HG02981 (cell line): ENCODE data around the gene SLC13A3.

Source experiments
- ATAC-seq: cut with Tn5 transposase; IDR thresholded peaks from one replicate; pipeline ENCODE4 v1.9.1; 2021; ENCODE audit warnings: mild to moderate bottlenecking, moderate library complexity; ENCODE audit not compliant: unreplicated experiment

SLC13A3 gene

GRCh38 chr20:46609043-46609442 lies 42.2 kb downstream of the SLC13A3 start:
- no peak for ATAC-seq

- no peak for ATAC-seq
Measured at GRCh38 chr20:46607849-46608497, 43.3 kb downstream of the SLC13A3 start.

DNA sequence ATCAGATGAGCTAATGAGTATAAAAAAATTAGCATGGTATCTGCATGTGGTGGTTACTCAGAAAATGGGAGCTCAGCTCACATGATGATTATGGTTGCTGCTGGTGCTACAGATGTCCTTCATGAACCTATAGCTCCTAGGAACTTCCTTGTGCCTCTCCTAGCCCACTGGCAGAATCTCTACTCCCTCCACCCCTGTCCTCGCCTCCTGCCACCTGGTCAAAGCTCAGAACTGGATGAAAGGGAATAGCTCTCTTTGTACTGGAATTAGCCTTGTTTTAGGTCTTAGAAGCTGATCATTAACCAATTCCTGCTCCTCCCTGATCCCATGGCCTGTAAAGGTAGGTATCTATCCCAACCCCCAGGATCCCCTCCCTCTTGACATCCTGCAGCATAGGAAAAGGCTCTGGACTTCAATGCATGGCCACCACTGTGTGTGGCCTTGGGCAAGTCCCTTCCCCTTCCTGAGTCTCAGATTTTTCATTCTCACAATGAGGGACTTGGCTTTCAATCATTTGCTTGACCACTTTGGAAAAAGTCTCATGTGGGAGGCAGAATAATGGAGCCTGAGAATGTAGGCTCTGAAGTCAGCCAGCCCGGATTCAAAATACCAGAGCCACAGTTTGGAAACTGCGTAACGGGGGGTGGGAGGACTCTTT lies 43.9 kb downstream of the SLC13A3 start:
- ATAC-seq, result no peak

DNA sequence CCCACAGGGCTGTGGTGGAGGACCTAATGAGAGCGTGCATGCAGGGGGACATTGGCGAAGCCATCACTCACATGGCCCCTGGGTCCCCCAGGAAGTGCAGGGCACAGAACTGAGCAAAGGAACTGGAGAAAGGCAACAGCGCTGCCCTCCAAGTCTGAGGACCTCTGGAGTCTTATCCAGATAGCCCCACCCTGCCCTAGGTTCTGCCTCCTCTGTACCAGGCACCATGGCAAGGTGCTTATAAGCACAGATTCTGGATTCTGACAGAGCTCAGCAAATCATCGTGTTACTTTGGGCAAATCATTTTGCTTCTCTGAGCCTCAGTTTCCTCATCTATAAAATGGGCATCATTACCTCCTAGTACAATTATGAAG lies 44.5 kb downstream of the SLC13A3 start:
- ATAC-seq, result no peak

GRCh38 chr20:46605978-46606816 lies 45.1 kb downstream of the SLC13A3 start:
- ATAC-seq, result no peak

GRCh38 chr20:46605181-46605580 lies 46.1 kb downstream of the SLC13A3 start:
- no peak for ATAC-seq

DNA sequence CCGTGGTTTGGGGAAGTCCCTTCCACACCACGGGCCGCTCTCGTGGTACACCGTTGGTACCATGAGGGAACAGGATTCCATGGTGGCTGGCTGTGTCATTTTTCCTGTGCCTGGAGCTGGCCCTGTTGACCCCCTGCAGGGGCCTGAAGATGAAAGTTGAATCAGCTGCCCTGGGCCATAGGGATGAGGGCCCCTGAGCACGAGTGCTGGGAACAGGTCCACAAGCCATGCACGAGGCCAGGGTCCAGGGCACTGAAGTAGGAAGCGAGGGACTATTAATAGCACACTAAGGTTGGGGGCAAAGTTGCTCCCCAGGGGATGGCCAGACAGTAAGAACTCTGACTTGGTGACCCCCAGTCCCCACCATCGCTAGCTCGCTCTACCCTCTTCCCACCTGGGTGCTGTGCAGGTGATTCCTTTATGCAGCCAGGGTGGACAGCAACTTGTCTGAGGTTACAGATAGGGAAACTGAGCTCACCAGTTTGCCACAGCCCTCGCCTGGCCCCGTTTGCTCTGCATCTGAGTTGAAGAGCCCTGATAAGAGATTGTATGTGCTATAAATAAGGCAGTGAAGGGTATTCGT lies 46.6 kb downstream of the SLC13A3 start:
- ATAC-seq, result no peak

GRCh38 chr20:46602429-46602828 lies 48.8 kb downstream of the SLC13A3 start:
- ATAC-seq, result no peak

DNA sequence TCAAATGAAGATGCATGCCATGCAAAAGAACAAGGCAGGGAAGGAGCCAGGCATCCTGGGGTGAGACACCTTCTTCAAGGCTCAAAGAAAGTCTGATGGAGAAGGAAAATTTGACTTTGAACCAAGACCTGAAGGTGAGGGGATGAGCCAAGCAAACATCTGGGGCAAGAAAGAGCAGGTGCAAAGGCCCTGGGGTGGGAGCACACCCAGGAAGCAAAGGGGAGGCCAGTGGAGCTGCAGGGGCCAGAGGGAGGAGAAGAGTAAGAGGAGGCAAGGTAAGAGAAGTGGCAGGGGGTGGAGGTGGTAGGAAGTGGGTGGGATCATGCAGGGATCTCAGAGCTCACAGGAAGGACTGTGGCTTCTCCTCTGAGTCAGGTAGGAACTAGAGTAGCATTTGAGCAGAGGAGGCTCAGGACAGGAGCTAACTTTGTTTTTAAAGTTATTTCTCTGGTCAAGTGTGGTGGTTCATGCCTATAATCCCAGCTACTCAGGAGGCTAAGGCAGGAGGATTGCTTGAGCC lies 49.6 kb downstream of the SLC13A3 start:
- no peak for ATAC-seq

DNA sequence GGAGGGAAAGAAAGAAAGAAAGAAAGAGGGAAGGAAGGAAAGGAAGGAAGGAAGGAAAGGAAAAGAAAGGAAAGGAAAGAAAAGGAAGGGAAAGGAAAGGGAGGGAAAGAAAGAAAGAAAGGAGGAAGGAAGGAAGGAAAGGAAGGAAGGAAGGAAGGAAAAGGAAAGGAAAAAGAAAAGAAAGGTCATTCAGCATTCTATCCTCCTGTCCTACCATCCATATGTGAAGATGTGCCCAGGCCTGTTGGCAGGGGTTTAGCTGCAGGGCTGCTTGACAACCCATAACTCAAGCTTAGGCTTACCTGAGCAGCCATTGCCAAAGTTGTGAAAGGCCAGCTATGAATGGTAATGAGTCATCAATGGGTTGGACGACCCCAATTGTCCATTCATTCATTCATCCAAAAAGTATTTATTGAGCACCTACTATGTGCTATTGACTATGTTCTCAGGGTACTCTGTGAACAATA lies 50.9 kb downstream of the SLC13A3 start:
- ATAC-seq, result no peak

GRCh38 chr20:46599227-46599987 lies 51.9 kb downstream of the SLC13A3 start:
- no peak for ATAC-seq

GRCh38 chr20:46595933-46596332 lies 55.3 kb downstream of the SLC13A3 start:
- no peak for ATAC-seq

DNA sequence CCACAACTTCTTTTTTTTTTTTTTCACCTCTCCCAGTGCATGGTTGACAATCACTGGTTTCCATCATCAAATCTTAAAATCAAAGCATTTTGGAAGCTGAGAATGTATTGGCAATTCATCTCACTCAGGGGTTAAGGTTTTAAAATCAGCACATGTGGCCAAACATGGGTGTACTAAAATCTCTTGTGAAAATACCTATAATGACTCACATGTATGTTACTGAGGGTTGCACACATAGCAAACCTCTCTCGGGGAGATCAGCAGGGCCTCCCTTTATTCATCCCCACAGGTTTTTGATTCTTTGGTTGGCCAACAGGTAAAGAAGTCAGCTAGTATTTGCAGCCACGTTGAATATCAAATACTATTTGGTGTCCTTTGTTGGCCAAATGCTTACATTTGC lies 56.5 kb downstream of the SLC13A3 start:
- no peak for ATAC-seq

- no peak for ATAC-seq
Measured at GRCh38 chr20:46592580-46593362, 58.5 kb downstream of the SLC13A3 start.

DNA sequence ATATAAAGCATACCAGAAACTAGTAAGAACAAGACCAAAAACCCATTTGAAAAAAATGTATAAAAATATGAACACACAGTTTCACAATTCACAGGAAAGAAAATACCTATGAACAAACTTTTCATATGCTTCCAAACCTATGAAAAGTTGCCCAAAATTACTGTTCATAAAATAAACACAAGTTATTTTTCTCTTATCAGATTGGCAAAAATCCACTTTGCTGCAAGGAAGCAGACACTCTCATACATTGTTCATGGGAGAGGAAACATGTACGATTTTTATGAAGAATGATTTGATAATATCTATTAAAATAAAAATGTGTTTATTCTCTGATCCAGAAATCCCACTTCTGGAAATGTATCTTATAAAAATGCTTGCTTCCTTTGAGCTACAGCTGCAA lies 60.8 kb downstream of the SLC13A3 start:
- ATAC-seq, result no peak

DNA sequence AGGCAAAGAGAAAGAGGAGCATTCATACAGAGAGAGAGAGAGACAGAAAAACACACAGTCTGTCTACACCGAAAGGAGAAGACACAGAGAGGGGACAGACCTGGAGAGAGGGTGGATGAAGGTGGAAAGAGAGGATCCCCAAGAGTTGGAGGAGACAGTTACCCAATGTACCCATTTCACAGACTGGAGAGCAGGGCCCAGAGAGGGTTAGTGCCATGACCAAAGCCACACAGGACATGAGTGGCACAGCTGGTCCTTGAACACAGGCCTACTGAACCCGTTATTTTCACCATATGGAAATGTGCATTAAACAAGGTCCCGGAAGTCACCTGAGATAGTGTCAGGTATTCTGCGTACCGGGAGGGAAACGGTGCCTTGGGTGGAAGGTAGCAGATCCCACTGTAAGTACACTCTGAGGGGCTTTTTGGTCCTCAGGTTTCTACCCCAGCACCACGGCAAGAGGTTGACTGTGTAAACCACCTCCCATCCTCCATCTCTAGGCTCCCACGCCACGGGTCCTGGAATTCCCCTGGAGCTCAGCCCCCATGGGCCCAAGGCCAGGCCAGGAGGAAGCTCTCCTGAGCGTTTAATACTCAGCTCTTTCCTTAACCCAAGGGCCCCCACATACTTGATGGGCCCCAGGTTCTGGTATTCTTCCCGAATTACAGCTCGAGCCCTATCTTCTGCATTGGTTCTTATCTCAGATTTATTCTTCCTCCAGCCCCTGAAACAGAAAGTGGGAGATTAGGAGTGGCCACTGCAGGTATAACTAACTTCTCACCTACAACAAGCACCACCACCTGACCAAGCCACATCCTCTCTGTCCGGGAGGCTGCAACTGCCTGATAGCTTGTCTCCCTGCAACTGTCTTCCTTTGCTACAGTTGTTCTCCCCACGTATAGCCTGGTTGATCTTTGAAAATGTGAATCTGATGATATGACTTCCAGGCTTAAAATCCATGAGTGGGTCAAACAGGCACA lies 62.4 kb downstream of the SLC13A3 start:
- ATAC-seq, result no peak

GRCh38 chr20:46587986-46588385 lies 63.3 kb downstream of the SLC13A3 start:
- no peak for ATAC-seq

GRCh38 chr20:46586724-46587123 lies 64.5 kb downstream of the SLC13A3 start:
- ATAC-seq, result no peak

DNA sequence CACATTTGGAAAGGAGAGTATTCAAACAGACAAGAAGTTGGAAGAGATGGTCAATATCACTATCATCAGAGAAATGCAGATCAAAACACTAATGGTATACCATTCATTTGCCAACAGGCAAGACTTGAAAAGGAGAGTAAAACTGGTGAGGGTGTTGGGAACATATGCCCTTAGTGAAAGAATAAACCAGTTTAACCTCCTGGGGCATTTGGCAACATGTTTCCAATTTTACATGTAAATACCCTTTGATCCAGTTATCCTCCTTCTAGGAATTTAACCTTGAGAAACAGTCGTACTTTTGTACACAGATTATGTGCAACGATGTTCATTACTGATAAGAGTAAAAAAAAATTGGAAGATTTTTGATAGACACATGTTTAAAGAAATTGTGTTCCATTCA lies 66.8 kb downstream of the SLC13A3 start:
- no peak for ATAC-seq
